GM12878 (cell line): ENCODE results near the gene IRGQ. TPM values are rescaled to one million over a fixed set of nuclear protein-coding genes. Genes with fewer than 3 reads are reported as not detected.

ENCODE experiments used
- ATAC-seq: fragments of 200-7000 bp; cut with Tn5 transposase; 3 replicates; pipeline ENCODE4 v1.9.1; 2020; ENCODE audit warnings: mild to moderate bottlenecking, moderate library complexity
- BruUV-seq: library from RNA; stranded (reverse); fragments of 400-500 nt; replicated peaks from 2 replicates; lab custom pipeline; 2021; lab: Mats Ljungman, UMichigan
- CTCF ChIA-PET: fragments of 300-600 bp; sonication (Branson Sonifier 250); formaldehyde crosslinking; extraction: SDS; loops from one replicate; lab custom pipeline; 2021; ENCODE audit warnings: inconsistent platforms; lab: Yijun Ruan, JAX
- POLR2A ChIA-PET: fragments of 350-600 bp; formaldehyde crosslinking; extraction: SDS; loops from one replicate; lab custom pipeline; 2021; ENCODE audit warnings: inconsistent platforms; lab: Charles Lee
- RAD21 ChIA-PET: fragments of 300-600 bp; sonication (Branson Sonifier 250); formaldehyde crosslinking; loops from one replicate; lab custom pipeline; 2023; ENCODE audit warnings: antibody characterized with exemption; ENCODE audit not compliant: unreplicated experiment; lab: Charles Lee
- SMC1A ChIA-PET: fragments of 300-600 bp; sonication (Branson Sonifier 250); formaldehyde crosslinking; loops from one replicate; lab custom pipeline; 2023; ENCODE audit not compliant: unreplicated experiment, uncharacterized antibody; lab: Charles Lee
- DNase-seq: peaks from one replicate; pipeline ENCODE4 v3.0.0-alpha.2; 2011; ENCODE audit warnings: low read depth, low spot score
- FAIRE-seq: peaks from 3 replicates; lab custom pipeline; 2011; peaks lifted over from hg19 to GRCh38; lab: Jason Lieb, UNC
- H2AFZ ChIP-seq: 2 replicates; pipeline ENCODE4 v1.6.0; 2011; ENCODE audit warnings: low read depth, low read length, control low read depth; ENCODE audit not compliant: control insufficient read depth
- H3K27ac ChIP-seq: 2 replicates; pipeline ENCODE4 v1.5.1; 2011; ENCODE audit warnings: control low read depth; ENCODE audit not compliant: control insufficient read depth, insufficient read depth
- H3K27me3 ChIP-seq, 2 experiments: replicated peaks in 1 of 2; 2 replicates each; pipeline versions ENCODE4 v1.6.0 to v1.6.1; 2011; ENCODE audit warnings: low read length in 1 of 2; ENCODE audit not compliant: control insufficient read depth in 2 of 2, insufficient read depth in 2 of 2
- H3K36me3 ChIP-seq, 2 experiments: 2 replicates each; pipeline ENCODE4 v1.5.1; 2011; ENCODE audit warnings: low read length in 1 of 2; ENCODE audit not compliant: control insufficient read depth in 2 of 2, insufficient read depth in 2 of 2
- H3K4me1 ChIP-seq: 2 replicates; pipeline ENCODE4 v1.6.1; 2011; ENCODE audit warnings: mild to moderate bottlenecking, low read length, moderate library complexity, mixed read lengths; ENCODE audit not compliant: control insufficient read depth, insufficient read depth
- H3K4me2 ChIP-seq: 2 replicates; pipeline ENCODE4 v1.6.0; 2011; ENCODE audit warnings: control low read depth; ENCODE audit not compliant: control insufficient read depth, insufficient read depth
- H3K4me3 ChIP-seq: fragments of 200-600 bp; sonication (generic); 2 replicates; pipeline ENCODE4 v1.5.1; 2016
- H3K79me2 ChIP-seq: 2 replicates; pipeline ENCODE4 v1.6.0; 2011; ENCODE audit warnings: low read length; ENCODE audit not compliant: control insufficient read depth, insufficient read depth
- H3K9ac ChIP-seq: 2 replicates; pipeline ENCODE4 v1.8.0; 2011; ENCODE audit warnings: low read length, control low read depth, mixed read lengths; ENCODE audit not compliant: control insufficient read depth, insufficient read depth
- H3K9me3 ChIP-seq: replicated peaks from 3 replicates; pipeline ENCODE4 v1.5.1; 2011; ENCODE audit warnings: mild to moderate bottlenecking, low read length; ENCODE audit not compliant: control insufficient read depth, insufficient read depth
- H4K20me1 ChIP-seq: 2 replicates; pipeline ENCODE4 v1.6.0; 2011; ENCODE audit not compliant: control insufficient read depth, insufficient read depth
- BCL11A ChIP-seq: IDR thresholded peaks from 2 replicates; pipeline ENCODE4 v1.6.1; 2011; ENCODE audit warnings: low read depth, low read length
- E2F4 ChIP-seq: IDR thresholded peaks from 2 replicates; pipeline ENCODE4 v1.6.1; 2012; ENCODE audit warnings: low read depth, low read length, improper control_type of control experiment
- E4F1 ChIP-seq: fragments of 450-650 bp; IDR thresholded peaks from 2 replicates; pipeline ENCODE4 v1.6.1; 2018; ENCODE audit warnings: borderline replicate concordance, mild to moderate bottlenecking; ENCODE audit not compliant: partially characterized antibody
- ELK1 ChIP-seq: IDR thresholded peaks from 2 replicates; pipeline ENCODE4 v1.6.1; 2012; ENCODE audit warnings: low read depth, low read length, improper control_type of control experiment
- IRF4 ChIP-seq: IDR thresholded peaks from 2 replicates; pipeline ENCODE4 v1.6.1; 2011; ENCODE audit warnings: low read depth, low read length
- LARP7 ChIP-seq: fragments of 450-650 bp; IDR thresholded peaks from 2 replicates; pipeline ENCODE4 v1.6.1; 2017; ENCODE audit warnings: mild to moderate bottlenecking
- NBN ChIP-seq: fragments of 450-650 bp; IDR thresholded peaks from 2 replicates; pipeline ENCODE4 v1.6.1; 2016
- NFYB ChIP-seq: IDR thresholded peaks from 2 replicates; pipeline ENCODE4 v1.6.1; 2011; ENCODE audit warnings: low read depth, mild to moderate bottlenecking, low read length, improper control_type of control experiment, moderate library complexity; ENCODE audit not compliant: insufficient read depth
- NR2C1 ChIP-seq: fragments of 450-650 bp; IDR thresholded peaks from 2 replicates; pipeline ENCODE4 v1.6.1; 2017; ENCODE audit warnings: antibody characterized with exemption, mild to moderate bottlenecking, moderate library complexity
- RUNX3 ChIP-seq: IDR thresholded peaks from 2 replicates; pipeline ENCODE4 v1.6.1; 2012; ENCODE audit warnings: low read length, inconsistent platforms
- SREBF1 ChIP-seq: IDR thresholded peaks from 2 replicates; pipeline ENCODE4 v1.6.1; 2012; ENCODE audit warnings: mild to moderate bottlenecking, low read length
- SUZ12 ChIP-seq: fragments of 200-600 bp; sonication (generic); IDR thresholded peaks from one replicate; pipeline ENCODE4 v1.6.1; 2018; ENCODE audit warnings: antibody characterized with exemption, mild to moderate bottlenecking; ENCODE audit not compliant: unreplicated experiment
- TCF7 ChIP-seq: IDR thresholded peaks from 2 replicates; pipeline ENCODE4 v1.6.1; 2014; ENCODE audit warnings: antibody characterized with exemption, borderline replicate concordance
- WGBS: methylation state at CpG from one replicate; pipeline ENCODE4 v1.1.6; 2016; ENCODE audit warnings: low lambda C conversion rate; ENCODE audit not compliant: insufficient replicate concordance, insufficient coverage; ENCODE audit errors: missing lambda C conversion rate; 5-methylcytosine and 5-hydroxymethylcytosine counted together
- in situ Hi-C: fragments of 300-500 bp; cut with MboI; formaldehyde crosslinking; loops from 9 replicates; pipeline ENCODE4 v1.14.3; 2018; ENCODE audit warnings: mixed read lengths
- intact Hi-C: fragments of 100-400 bp; cut with micrococcal nuclease; formaldehyde crosslinking; loops from one replicate; pipeline ENCODE4 v1.14.2; 2022; ENCODE audit not compliant: unreplicated experiment
- polyA plus RNA-seq, 11 experiments: library from polyadenylated mRNA; depleted of rRNA in 4 of 11; unstranded in 6 of 11; stranded (reverse) in 5 of 11; fragments of >200 nt; fragmentation: Nextera tagmentation in 4 of 11; fragmentation: Illumina TruSeq in 1 of 11; extraction: Ambion mirVana in 4 of 11; extraction: Trizol in 1 of 11; gene quantifications; 1 replicate in 1 of 11; 2 replicates in 10 of 11; pipeline versions ENCODE4 v1.2.1 to v1.2.3, GENCODE V29; 2011 to 2016; ENCODE audit warnings: inconsistent platforms in 2 of 11, missing spikeins in 2 of 11, low read depth in 1 of 11
- total RNA-seq, 4 experiments: library from RNA; depleted of rRNA in 3 of 4; stranded (reverse); fragments of >200 nt in 3 of 4; fragmentation: Illumina TruSeq in 1 of 4; extraction: Trizol in 1 of 4; gene quantifications; 2 replicates each; pipeline versions ENCODE4 v1.2.1 to v1.2.3, GENCODE V29; 2013 to 2021

Gene IRGQ
- total and polyA plus RNA-seq, 10 of the 15 experiments (the other 5 are each of a cell fraction or from before 2014, with no cell fraction given): 3.3 to 20.8 (median 9.0) TPM

- in situ Hi-C loops: no loop called here
- Histone ChIP-seq H3K4me3 (no peak overlapping the region), H3K27ac (no peak overlapping the region), H2AFZ (no peak overlapping the region), H3K9me3 (no peaks in the 10 kb centered on the region), H3K36me3 (no peaks in the 10 kb centered on the region), H3K9ac (no peak overlapping the region), H4K20me1 (no peaks in the 10 kb centered on the region), H3K4me1 (no peaks in the 10 kb centered on the region), H3K4me2 (no peak overlapping the region), H3K79me2 (no peaks in the 10 kb centered on the region), H3K27me3 (no peaks in the 10 kb centered on the region)
- SMC1A ChIA-PET: no interaction called here
- WGBS: 46% methylated on average over 17 of the region's 17 CpGs
- RAD21 ChIA-PET: no interaction called here
- TF ChIP-seq NFYB (no peak), E4F1 (no peak), LARP7 (no peak), SUZ12 (no peak), E2F4 (no peak), RUNX3 (no peak), NR2C1 (no peak), NBN (no peak), IRF4 (no peak), ELK1 (no peak), SREBF1 (no peak), TCF7 (no peak), BCL11A (no peak)
- POLR2A ChIA-PET: no interaction called here
- BruUV-seq: no TSS peak
- CTCF ChIA-PET: interaction anchor here (0.6 kb wide), 1 partner anchor 15 kb away, joined by 3 read pairs; no protein-coding TSS in a partner anchor
- ATAC-seq (no peak), FAIRE-seq (no peak), DNase-seq (no peak)
- intact Hi-C loops: no loop called here
Observed at GRCh38 chr19:43626838-43627237, 30.9 kb upstream of the IRGQ start.
